GM19328 (cell line): Measurements from ENCODE around the gene DENR.
A peak's percentile ranks its signal among the peaks of the same experiment; 100 is the strongest.
"Not testable (repeated sequence)": the region's sequence is repeated elsewhere in the genome, so short reads cannot be mapped to it uniquely, and the experiment has no call there.

ENCODE experiments used
- ATAC-seq: cut with Tn5 transposase; IDR thresholded peaks from one replicate; pipeline ENCODE4 v1.9.1; 2021; ENCODE audit warnings: mild to moderate bottlenecking, moderate library complexity; ENCODE audit not compliant: unreplicated experiment

The DENR gene, protein sequence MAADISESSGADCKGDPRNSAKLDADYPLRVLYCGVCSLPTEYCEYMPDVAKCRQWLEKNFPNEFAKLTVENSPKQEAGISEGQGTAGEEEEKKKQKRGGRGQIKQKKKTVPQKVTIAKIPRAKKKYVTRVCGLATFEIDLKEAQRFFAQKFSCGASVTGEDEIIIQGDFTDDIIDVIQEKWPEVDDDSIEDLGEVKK

DNA sequence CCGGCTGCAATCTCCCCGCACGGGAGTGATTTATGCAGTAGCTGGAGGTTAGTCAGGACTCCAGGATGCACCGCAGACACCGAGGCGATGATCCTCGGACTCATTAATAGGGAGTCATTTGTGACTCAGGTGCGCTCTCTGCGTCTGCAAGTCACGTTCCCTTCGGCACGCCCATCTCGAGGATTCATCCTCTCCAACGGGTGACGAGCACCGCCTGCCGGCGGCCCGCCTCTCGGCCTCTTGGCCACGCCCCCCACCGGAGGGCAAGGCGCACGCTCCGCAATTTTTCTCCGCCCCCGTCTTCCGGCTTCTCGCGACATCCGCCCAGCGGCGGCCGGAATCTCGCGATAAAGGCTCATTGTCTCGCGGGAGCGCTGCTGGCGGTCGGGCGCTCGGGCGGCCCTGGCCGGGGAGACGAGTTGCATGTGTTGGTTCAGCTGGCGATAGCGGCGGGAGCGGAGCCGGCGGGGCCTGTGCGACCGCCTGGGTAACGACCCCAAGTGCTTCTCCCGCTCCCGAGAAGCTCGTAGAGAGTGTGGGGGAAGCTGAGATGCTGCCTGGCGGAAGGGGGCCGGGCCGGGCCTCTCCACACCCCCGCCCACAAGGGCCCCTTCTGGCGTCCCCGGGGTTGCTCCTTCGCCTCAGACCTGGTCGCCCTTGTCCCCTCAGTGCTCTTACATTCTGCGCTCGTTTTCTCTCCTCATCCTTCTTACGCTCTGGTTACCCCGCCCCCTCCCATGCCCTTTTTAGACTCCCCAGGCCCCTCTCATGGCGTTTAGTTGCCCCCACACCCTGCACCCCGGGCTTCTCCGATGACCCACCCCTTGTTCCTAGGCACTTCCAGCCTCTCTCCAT lies at the start of gene DENR:
Gene DENR (plus strand): TSS at position 361 of the 855 bp plus-strand sequence. CDS start 878 bp downstream, outside the sequence.
- peak; percentile 92 for ATAC-seq

GRCh38 chr12:122702890-122703611 lies 49.6 kb upstream of the DENR start, which contains the start of gene HCAR2:
Gene HCAR2, minus strand, starts transcription at chr12:122703357. Its CDS starts 74 bp downstream, at chr12:122703283.
- ATAC-seq = not testable (repeated sequence)

- ATAC-seq = not testable (repeated sequence)
Measured at GRCh38 chr12:122703841-122704240, 48.8 kb upstream of the DENR start.

DNA sequence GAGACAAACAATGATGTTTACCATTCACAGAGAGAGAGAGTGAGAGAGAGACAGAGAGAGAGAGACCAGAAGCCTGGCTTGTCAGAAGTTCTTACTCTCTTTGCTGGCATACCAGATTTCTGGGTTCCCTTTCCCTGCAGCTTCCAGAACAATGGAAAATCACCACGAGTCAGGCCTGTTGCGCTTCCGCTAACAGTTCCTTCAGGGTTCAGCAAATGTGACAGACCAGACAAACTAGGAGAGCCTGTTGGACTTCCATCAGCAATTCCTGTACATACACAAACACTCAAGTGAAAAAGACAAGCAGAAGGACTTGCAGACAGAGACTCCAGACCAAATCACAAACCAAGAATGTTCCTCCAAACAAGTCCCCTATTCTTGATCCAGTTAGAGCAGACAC lies 43.3 kb upstream of the DENR start:
- not testable (repeated sequence) for ATAC-seq

- not testable (repeated sequence) for ATAC-seq
Measured at GRCh38 chr12:122710341-122710740, 42.3 kb upstream of the DENR start.

- not testable (repeated sequence) for ATAC-seq
Measured at GRCh38 chr12:122711266-122711665, 41.4 kb upstream of the DENR start.

- ATAC-seq = not testable (repeated sequence)
Measured at GRCh38 chr12:122713491-122714188, 39.0 kb upstream of the DENR start.

DNA sequence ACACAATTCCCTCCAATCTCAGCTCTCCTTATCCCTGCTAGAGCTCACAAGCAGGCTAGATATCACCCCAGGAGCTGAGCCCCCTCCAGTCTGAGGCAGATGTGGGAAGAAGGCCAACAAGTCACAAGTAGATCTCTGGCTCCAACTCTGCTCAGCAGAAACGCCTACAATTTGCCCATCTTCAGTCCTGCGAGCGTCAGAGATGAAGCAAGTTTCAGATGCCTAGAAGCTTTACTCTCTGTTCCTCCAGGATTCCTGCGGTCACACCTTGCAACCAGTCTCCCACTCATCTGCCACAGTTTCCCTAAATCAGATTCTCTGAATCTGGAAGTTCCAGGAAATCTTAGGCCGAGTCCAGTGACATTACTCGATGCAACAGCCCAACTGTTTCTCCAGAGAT lies 37.4 kb upstream of the DENR start:
- ATAC-seq = not testable (repeated sequence)

- ATAC-seq = not testable (repeated sequence)
Measured at GRCh38 chr12:122716658-122717057, 36.0 kb upstream of the DENR start, which contains the start of gene HCAR3. Gene HCAR3, minus strand, starts transcription at chr12:122716811. Its CDS starts 74 bp downstream, at chr12:122716737.

- no peak for ATAC-seq
Measured at GRCh38 chr12:122721057-122721545, 31.5 kb upstream of the DENR start.

DNA sequence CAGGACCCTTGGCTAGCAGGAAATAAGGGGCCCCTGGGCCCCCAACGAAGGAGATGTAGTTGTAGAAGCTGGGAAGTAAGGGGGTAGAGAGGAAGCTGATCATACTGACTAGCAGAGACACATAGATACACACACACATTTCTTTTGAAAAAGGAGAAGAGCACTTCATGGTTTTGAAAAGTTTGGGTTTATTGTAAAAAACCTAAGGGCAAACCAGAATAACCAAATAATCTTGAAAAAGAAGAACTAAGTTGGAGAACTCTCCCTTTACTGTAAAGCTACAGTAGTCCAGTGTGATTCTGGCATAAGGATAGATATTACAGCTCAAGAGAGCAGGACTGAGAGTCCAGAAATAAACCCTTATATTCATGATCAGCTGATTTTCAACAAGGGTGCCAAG lies 30.2 kb upstream of the DENR start:
- ATAC-seq = no peak

- no peak for ATAC-seq
Measured at GRCh38 chr12:122724641-122725243, 27.9 kb upstream of the DENR start.

DNA sequence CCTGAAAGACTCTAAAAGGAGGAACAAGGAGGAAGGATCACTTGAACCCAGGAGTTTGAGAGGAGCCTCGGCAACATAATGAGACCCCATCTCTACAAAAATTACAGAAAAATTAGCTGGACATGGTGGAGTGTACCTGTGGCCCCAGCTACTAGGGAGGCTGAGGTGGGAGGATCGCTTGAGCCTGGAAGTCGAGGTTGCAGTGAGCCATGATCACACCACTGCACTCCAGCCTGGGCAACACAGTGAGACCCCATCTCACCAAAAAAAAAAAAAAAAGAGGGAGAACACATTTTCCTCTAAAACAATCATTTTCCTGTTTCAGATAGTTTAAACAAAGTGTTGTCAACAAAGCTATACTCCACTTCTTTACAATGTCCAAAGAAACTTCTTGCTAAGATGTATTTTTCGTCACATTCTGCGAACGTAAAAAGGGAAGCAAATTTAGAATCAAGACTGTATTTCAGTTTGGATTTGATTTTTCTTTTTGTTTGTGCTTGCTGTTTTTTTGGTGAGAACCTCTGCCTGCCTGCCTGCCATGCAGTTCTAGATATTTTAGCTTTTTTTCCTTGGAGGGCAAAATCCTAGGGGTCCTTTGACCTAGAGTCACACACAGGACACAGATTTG lies 27.1 kb upstream of the DENR start:
- no peak for ATAC-seq

DNA sequence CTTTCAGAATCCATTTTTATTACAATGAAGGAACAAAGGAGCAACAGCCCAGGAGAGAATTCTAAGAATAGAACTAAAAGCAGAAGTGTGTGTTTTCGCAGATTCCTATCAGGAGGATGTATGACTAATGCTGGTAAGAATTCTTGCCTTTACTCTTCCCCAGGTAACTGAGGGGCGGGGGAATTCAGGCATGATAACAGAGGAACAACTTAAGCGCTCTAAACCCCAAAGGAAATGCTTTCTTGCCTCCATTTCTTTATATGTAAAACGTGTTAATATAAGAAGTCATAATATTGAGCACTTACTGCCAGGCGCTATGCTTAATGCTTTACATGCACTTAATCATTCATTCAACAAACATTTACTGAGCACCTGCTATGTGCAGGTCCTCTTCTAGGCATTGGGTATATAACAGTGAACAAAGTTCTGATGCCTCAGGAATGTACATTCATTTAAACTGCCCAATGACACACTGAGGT lies 26.5 kb upstream of the DENR start:
- no peak for ATAC-seq

DNA sequence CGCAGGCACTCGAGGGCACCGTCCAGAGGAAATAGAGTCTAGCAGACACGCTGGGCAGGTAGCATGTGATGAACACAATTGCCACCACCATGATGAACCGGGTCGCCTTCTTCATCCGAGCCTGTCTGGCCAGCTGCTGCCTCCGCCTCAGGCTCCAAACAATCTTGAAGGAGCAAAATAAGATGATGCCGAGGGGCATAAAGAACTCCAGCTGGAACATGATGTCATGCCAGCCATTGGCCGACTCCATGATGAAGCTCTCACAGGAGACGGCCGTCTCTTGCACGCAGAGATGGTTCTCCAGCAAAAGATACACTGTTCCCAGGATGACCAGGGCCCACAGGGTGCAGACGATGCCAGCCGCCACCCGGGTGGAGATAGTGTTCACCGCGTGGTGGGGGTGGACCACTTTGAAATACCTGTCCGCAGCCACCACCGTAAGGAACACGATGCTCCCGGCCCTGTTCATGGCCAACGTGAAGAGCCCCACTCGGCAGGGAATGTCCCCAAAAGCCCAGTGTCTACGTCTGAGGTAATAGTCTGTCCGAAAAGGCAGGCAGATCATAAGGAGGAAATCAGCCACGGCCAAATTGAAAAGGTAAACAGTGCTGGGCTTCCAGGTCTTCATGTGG lies 22.9 kb upstream of the DENR start:
- ATAC-seq = no peak

- no peak for ATAC-seq
Measured at GRCh38 chr12:122730215-122731014, 22.2 kb upstream of the DENR start, which contains the start of gene HCAR1. Gene HCAR1, minus strand, starts transcription at chr12:122730844. Its CDS starts 505 bp downstream, at chr12:122730339.

DNA sequence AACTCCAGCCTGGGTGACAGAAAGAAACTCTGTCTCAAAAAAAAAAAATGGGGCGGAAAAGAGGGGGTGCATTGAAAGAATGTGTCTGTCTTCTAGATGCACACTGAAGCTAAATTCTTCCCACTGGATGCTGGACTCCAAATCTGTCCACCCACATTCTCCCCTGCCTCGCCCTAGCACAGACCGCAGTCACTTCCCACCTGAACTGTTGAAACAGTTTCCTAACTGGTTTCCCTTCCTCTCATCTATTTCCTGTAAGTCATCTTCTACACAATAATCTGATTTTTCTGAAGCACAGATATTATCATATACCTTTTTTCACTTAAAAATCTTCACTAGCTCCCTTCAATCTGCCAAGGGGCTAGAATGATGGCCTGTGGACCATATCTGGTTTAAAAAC lies 20.5 kb upstream of the DENR start:
- ATAC-seq = no peak

DNA sequence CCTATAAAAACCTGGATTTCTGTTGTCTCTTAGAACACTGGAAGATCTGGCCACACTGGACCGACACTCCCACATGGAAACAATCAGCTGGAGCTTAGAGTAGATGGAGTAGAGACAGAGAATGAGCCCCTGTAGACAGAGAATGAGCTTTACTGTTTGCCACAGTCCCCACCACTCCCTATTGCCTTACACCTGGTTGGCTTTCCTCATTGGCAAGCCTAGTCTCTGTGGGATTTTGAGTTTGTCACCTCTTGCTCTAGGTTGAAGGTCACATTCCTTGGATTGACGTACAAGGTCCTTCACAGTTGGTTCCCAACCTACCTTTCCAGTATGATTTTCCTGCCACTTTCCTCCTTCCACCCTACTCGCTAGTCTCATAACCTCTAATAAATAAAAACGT lies 20.0 kb upstream of the DENR start:
- no peak for ATAC-seq
